H1 (cell line): Measurements from ENCODE around the gene MAP7. TPM values are rescaled to one million over a fixed set of nuclear protein-coding genes. Genes with fewer than 3 reads are reported as not detected.

Experiments used
- CTCF ChIA-PET: fragments of 300-600 bp; sonication (Branson Sonifier 250); formaldehyde crosslinking; loops from one replicate; lab custom pipeline; 2021; ENCODE audit not compliant: partially characterized antibody; lab: Charles Lee
- POLR2A ChIA-PET: fragments of 300-600 bp; sonication (Branson Sonifier 250); formaldehyde crosslinking; loops from one replicate; lab custom pipeline; 2021; ENCODE audit warnings: inconsistent platforms; ENCODE audit not compliant: partially characterized antibody; lab: Charles Lee
- DNase-seq, 2 experiments: peaks; one replicate each; pipeline versions ENCODE4 v3.0.0 to v3.0.0-alpha.2; 2010 to 2022; ENCODE audit warnings: low spot score in 2 of 2, low read depth in 1 of 2, mixed read lengths in 1 of 2
- FAIRE-seq: peaks from 2 replicates; lab custom pipeline; 2011; peaks lifted over from hg19 to GRCh38; lab: Jason Lieb, UNC
- H2AFZ ChIP-seq: 2 replicates; pipeline ENCODE4 v1.8.1; 2012; ENCODE audit warnings: low read length, inconsistent platforms
- H2AK5ac ChIP-seq: 2 replicates; pipeline ENCODE4 v1.6.1; 2013; ENCODE audit warnings: low read depth, low read length
- H2BK120ac ChIP-seq: replicated peaks from 2 replicates; pipeline ENCODE3; 2013; ENCODE audit warnings: low read depth, low read length, inconsistent platforms
- H2BK12ac ChIP-seq: 2 replicates; pipeline ENCODE4 v1.6.1; 2013; ENCODE audit warnings: low read depth, low read length
- H2BK15ac ChIP-seq: 2 replicates; pipeline ENCODE4 v1.6.1; 2013; ENCODE audit warnings: low read length
- H2BK20ac ChIP-seq: 2 replicates; pipeline ENCODE4 v1.6.1; 2013; ENCODE audit warnings: low read length
- H2BK5ac ChIP-seq: 2 replicates; pipeline ENCODE4 v1.6.1; 2013; ENCODE audit warnings: low read depth, low read length
- H3K14ac ChIP-seq: 2 replicates; pipeline ENCODE4 v1.6.1; 2013; ENCODE audit warnings: inconsistent platforms; ENCODE audit not compliant: insufficient read length
- H3K18ac ChIP-seq: 2 replicates; pipeline ENCODE4 v1.6.1; 2013; ENCODE audit warnings: low read length; ENCODE audit errors: extremely low read depth
- H3K23ac ChIP-seq: 2 replicates; pipeline ENCODE4 v1.6.1; 2013; ENCODE audit warnings: inconsistent platforms; ENCODE audit not compliant: insufficient read length
- H3K23me2 ChIP-seq: 2 replicates; pipeline ENCODE4 v1.6.1; 2013; ENCODE audit warnings: low read depth, low read length
- H3K27ac ChIP-seq: 2 replicates; pipeline ENCODE4 v1.6.1; 2011; ENCODE audit warnings: low read depth, low read length, inconsistent platforms
- H3K27me3 ChIP-seq, 4 experiments: replicated peaks in 1 of 4; 1 replicate in 1 of 4; 2 replicates in 3 of 4; pipeline versions ENCODE4 v1.6.1 to v1.8.1; 2011 to 2013; ENCODE audit warnings: low read length in 3 of 4, mild to moderate bottlenecking in 3 of 4, inconsistent platforms in 2 of 4, mixed read lengths in 2 of 4, moderate library complexity in 1 of 4; ENCODE audit not compliant: control insufficient read depth in 3 of 4, insufficient read depth in 3 of 4; ENCODE audit errors: extremely low read depth in 1 of 4
- H3K36me3 ChIP-seq, 4 experiments: 2 replicates each; pipeline versions ENCODE4 v1.6.1 to v1.8.1; 2011 to 2013; ENCODE audit warnings: mild to moderate bottlenecking in 4 of 4, low read length in 3 of 4, moderate library complexity in 2 of 4, control low read depth in 1 of 4, inconsistent platforms in 1 of 4; ENCODE audit not compliant: insufficient read depth in 4 of 4, control insufficient read depth in 2 of 4
- H3K4ac ChIP-seq: replicated peaks from 2 replicates; pipeline ENCODE3; 2013; ENCODE audit warnings: low read length, low read depth, mixed read lengths, inconsistent platforms; ENCODE audit not compliant: insufficient read length
- H3K4me1 ChIP-seq, 4 experiments: replicated peaks in 1 of 4; 1 replicate in 1 of 4; 2 replicates in 3 of 4; pipeline versions ENCODE4 v1.6.1 to v1.8.1; 2011 to 2013; ENCODE audit warnings: low read length in 3 of 4, inconsistent platforms in 2 of 4, mixed read lengths in 1 of 4; ENCODE audit not compliant: insufficient read depth in 4 of 4, control insufficient read depth in 3 of 4
- H3K4me2 ChIP-seq, 2 experiments: 2 replicates each; pipeline versions ENCODE4 v1.6.1 to v1.8.1; 2011 to 2013; ENCODE audit warnings: low read depth in 2 of 2, low read length in 2 of 2, control low read depth in 1 of 2, inconsistent platforms in 1 of 2, mild to moderate bottlenecking in 1 of 2; ENCODE audit not compliant: insufficient read depth in 1 of 2
- H3K4me3 ChIP-seq, 4 experiments: fragments of 200-600, 300-600 bp in 1 of 4; sonication (generic), shearing (Covaris generic), sonication (Bioruptor Twin) in 1 of 4; 2 replicates each; pipeline versions ENCODE4 v1.5.1 to v1.8.1; 2011 to 2016; ENCODE audit warnings: low read length in 4 of 4, low read depth in 3 of 4, control low read depth in 2 of 4, inconsistent platforms in 2 of 4, mild to moderate bottlenecking in 2 of 4, mixed read lengths in 1 of 4, moderate library complexity in 1 of 4; ENCODE audit not compliant: insufficient read depth in 2 of 4; ENCODE audit errors: extremely low read depth in 1 of 4
- H3K56ac ChIP-seq: replicated peaks from 2 replicates; pipeline ENCODE3; 2013; ENCODE audit warnings: low read depth, mild to moderate bottlenecking, mixed read lengths, low read length, inconsistent platforms; ENCODE audit not compliant: insufficient read length
- H3K79me1 ChIP-seq: 2 replicates; pipeline ENCODE4 v1.6.1; 2013; ENCODE audit warnings: low read depth, low read length, control low read depth
- H3K79me2 ChIP-seq, 2 experiments: 2 replicates each; pipeline versions ENCODE4 v1.6.1 to v1.8.1; 2012 to 2013; ENCODE audit warnings: low read length in 2 of 2, mild to moderate bottlenecking in 2 of 2, inconsistent platforms in 1 of 2; ENCODE audit not compliant: insufficient read depth in 2 of 2, control insufficient read depth in 1 of 2
- H3K9ac ChIP-seq, 4 experiments: replicated peaks in 1 of 4; 1 replicate in 1 of 4; 2 replicates in 3 of 4; pipeline versions ENCODE4 v1.6.1 to v1.8.1; 2011 to 2013; ENCODE audit warnings: low read depth in 3 of 4, low read length in 3 of 4, control low read depth in 2 of 4, mild to moderate bottlenecking in 2 of 4, moderate library complexity in 2 of 4, inconsistent platforms in 1 of 4; ENCODE audit errors: extremely low read depth in 1 of 4
- H3K9me3 ChIP-seq, 2 experiments: 2 replicates each; pipeline versions ENCODE4 v1.6.1 to v1.8.1; 2012 to 2013; ENCODE audit warnings: mild to moderate bottlenecking in 2 of 2, moderate library complexity in 2 of 2, control low read depth in 1 of 2, inconsistent platforms in 1 of 2, low read depth in 1 of 2, low read length in 1 of 2, mixed read lengths in 1 of 2; ENCODE audit not compliant: insufficient read depth in 2 of 2
- H4K20me1 ChIP-seq, 2 experiments: replicated peaks in 1 of 2; 2 replicates each; pipeline versions ENCODE3 to v1.8.1; 2011 to 2013; ENCODE audit warnings: inconsistent platforms in 2 of 2, low read length in 2 of 2, mild to moderate bottlenecking in 1 of 2; ENCODE audit not compliant: insufficient read depth in 2 of 2, control insufficient read depth in 1 of 2
- H4K5ac ChIP-seq: 2 replicates; pipeline ENCODE4 v1.6.1; 2013; ENCODE audit warnings: low read length, low read depth, mixed read lengths, inconsistent platforms; ENCODE audit not compliant: insufficient read length
- H4K8ac ChIP-seq: 2 replicates; pipeline ENCODE4 v1.8.0; 2013; ENCODE audit warnings: mild to moderate bottlenecking, moderate library complexity, low read length, inconsistent platforms; ENCODE audit not compliant: insufficient read depth; ENCODE audit errors: extremely low read depth
- H4K91ac ChIP-seq: replicated peaks from 2 replicates; pipeline ENCODE3; 2013; ENCODE audit warnings: low read length, mixed read lengths, inconsistent platforms; ENCODE audit not compliant: insufficient read length
- ATF2 ChIP-seq: IDR thresholded peaks from 2 replicates; pipeline ENCODE4 v1.6.1; 2012; ENCODE audit warnings: low read length, inconsistent platforms
- BRCA1 ChIP-seq: IDR thresholded peaks from 2 replicates; pipeline ENCODE4 v1.6.1; 2012; ENCODE audit warnings: low read depth, low read length, improper control_type of control experiment
- CTBP2 ChIP-seq: IDR thresholded peaks from 2 replicates; pipeline ENCODE4 v1.7.0; 2011; ENCODE audit warnings: borderline replicate concordance, mild to moderate bottlenecking, moderate library complexity, mixed read lengths, low read length; ENCODE audit not compliant: insufficient read depth, insufficient read length
- EGR1 ChIP-seq: IDR thresholded peaks from 2 replicates; pipeline ENCODE4 v1.6.1; 2011; ENCODE audit warnings: low read depth, low read length, borderline replicate concordance
- KDM4A ChIP-seq: IDR thresholded peaks from one replicate; pipeline ENCODE4 v1.7.1; 2012; ENCODE audit warnings: low read depth, mild to moderate bottlenecking, moderate library complexity, low read length, inconsistent platforms; ENCODE audit not compliant: severe bottlenecking
- MAFK ChIP-seq: IDR thresholded peaks from 2 replicates; pipeline ENCODE4 v1.6.1; 2012; ENCODE audit warnings: low read depth, mild to moderate bottlenecking, improper control_type of control experiment, low read length
- RBBP5 ChIP-seq: IDR thresholded peaks from 2 replicates; pipeline ENCODE4 v1.7.1; 2012; ENCODE audit warnings: low read depth, mild to moderate bottlenecking, inconsistent platforms, low read length, moderate library complexity, borderline replicate concordance
- RFX5 ChIP-seq: IDR thresholded peaks from 2 replicates; pipeline ENCODE4 v1.6.1; 2011; ENCODE audit warnings: low read depth, low read length, improper control_type of control experiment, borderline replicate concordance
- TBP ChIP-seq: IDR thresholded peaks from 2 replicates; pipeline ENCODE4 v1.6.1; 2011; ENCODE audit warnings: low read depth, low read length, improper control_type of control experiment
- TCF12 ChIP-seq: IDR thresholded peaks from 2 replicates; pipeline ENCODE4 v1.6.1; 2011; ENCODE audit warnings: low read depth, mild to moderate bottlenecking, low read length
- WGBS, 2 experiments: shearing (Covaris generic) in 1 of 2; methylation state at CpG; one replicate each; pipeline versions ENCODE4 v1.1.6 to v1.1.7; 2013 to 2015; ENCODE audit warnings: low lambda C conversion rate in 2 of 2, mixed read lengths in 2 of 2, inconsistent platforms in 1 of 2, low coverage in 1 of 2, missing lambda C conversion rate in 1 of 2; ENCODE audit not compliant: insufficient replicate concordance in 2 of 2, insufficient coverage in 1 of 2, insufficient read length in 1 of 2; ENCODE audit errors: extremely low coverage in 1 of 2, missing lambda C conversion rate in 1 of 2; 5-methylcytosine and 5-hydroxymethylcytosine counted together
- polyA plus RNA-seq, 7 experiments: library from polyadenylated mRNA; depleted of rRNA in 3 of 7; stranded (reverse) in 5 of 7; unstranded in 2 of 7; fragments of >200 nt in 5 of 7; fragments of 200-250 nt in 2 of 7; gene quantifications; 1 replicate in 5 of 7; 2 replicates in 1 of 7; 4 replicates in 1 of 7; pipeline versions ENCODE4 v1.2.1 to v1.2.3, GENCODE V29; 2011 to 2013; ENCODE audit warnings: missing spikeins in 2 of 7, mixed read lengths in 2 of 7
- total RNA-seq: library from RNA; stranded (reverse); fragmentation: NEBNext Ultra II Directional; extraction: Animal tissue kit (Norgen Biotek cat#: 25700); gene quantifications from 2 replicates; pipeline ENCODE4 v1.2.1, GENCODE V29; 2021

MAP7 gene
- total and polyA plus RNA-seq, 2 of the 8 experiments (the other 6 are each of a cell fraction or from before 2014, with no cell fraction given) = 13.5 to 66.9 TPM

DNA sequence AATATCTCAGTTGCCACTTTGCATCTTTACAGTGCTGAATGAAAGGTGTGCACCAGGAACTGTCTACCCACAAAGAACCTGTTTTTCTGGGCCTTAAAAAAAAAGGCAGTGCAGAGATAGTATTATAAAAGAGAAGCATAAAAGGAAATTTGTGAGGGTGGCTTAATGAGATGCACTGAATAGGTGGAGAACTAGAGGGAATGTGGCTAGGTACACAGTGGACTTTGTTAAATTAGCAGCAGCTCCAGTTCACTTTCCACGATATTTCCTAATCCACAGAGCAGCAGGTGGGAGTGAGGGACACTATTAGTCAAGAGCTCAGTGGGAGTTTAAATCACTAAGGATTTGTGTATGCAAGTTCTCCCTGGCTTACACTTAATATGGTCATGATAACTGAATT lies 38.8 kb downstream of the MAP7 start:
- H3K23me2 ChIP-seq = no peaks in the 10 kb centered on the region
- no peak overlapping the region for H2AK5ac ChIP-seq
- H3K27me3 ChIP-seq = no peaks in the 10 kb centered on the region
- no peak overlapping the region for H3K23ac ChIP-seq
- H2BK15ac ChIP-seq = no peak overlapping the region
- no peak overlapping the region for H3K4me2 ChIP-seq
- H3K56ac ChIP-seq = no peak overlapping the region
- H2BK12ac ChIP-seq = no peak overlapping the region
- no peak overlapping the region for H4K8ac ChIP-seq
- H3K9me3 ChIP-seq = no peaks in the 10 kb centered on the region
- no peak overlapping the region for H2BK5ac ChIP-seq
- no peak overlapping the region for H3K18ac ChIP-seq
- no peak overlapping the region for H3K4me3 ChIP-seq
- no peak overlapping the region for H3K4ac ChIP-seq
- no peak overlapping the region for H3K9ac ChIP-seq
- DNase-seq (peak in 1 of 2 experiments; percentile 8), FAIRE-seq (no peak)
- H2BK120ac ChIP-seq = no peak overlapping the region
- peaks cover 0 to 1% of the 10 kb centered on the region in 2 experiments for H4K20me1 ChIP-seq
- H4K91ac ChIP-seq = no peak overlapping the region
- WGBS, 2 experiments = 80% methylated on average over 1 of the region's 1 CpG; no CpG with 5 or more reads in 1 of the 2 experiments
- peaks cover 0 to 12% (median 4%) of the 10 kb centered on the region in 4 experiments; a peak in 3 of 7 replicates for H3K4me1 ChIP-seq
- peaks cover 0 to 90% of the 10 kb centered on the region in 2 experiments; a peak in 3 of 4 replicates for H3K79me2 ChIP-seq
- ChIA-PET POLR2A (no interaction called here), CTCF (interaction anchor here (0.8 to 1.5 kb wide), 3 partner anchors 10 to 34 kb away, joined by 3 to 6 read pairs (median 3); no protein-coding TSS in a partner anchor)
- H3K36me3 ChIP-seq = no peaks in the 10 kb centered on the region; a peak in 1 of 8 replicates
- H2AFZ ChIP-seq = no peak overlapping the region
- no peak overlapping the region for H4K5ac ChIP-seq
- H2BK20ac ChIP-seq = no peak overlapping the region
- H3K14ac ChIP-seq = no peak overlapping the region
- no peak overlapping the region for H3K27ac ChIP-seq
- H3K79me1 ChIP-seq = peaks cover 3% of the 10 kb centered on the region; the same call in 1 of the 2 replicates
- TF ChIP-seq RFX5 (no peak), KDM4A (no peak), CTBP2 (no peak), TCF12 (no peak), EGR1 (no peak), ATF2 (no peak), MAFK (no peak), RBBP5 (no peak), TBP (no peak), BRCA1 (no peak)
